GM23338 (cell line): ENCODE results near the gene YBEY. TPM values are rescaled to one million over a fixed set of nuclear protein-coding genes. Genes with fewer than 3 reads are reported as not detected.

Experiments used
- ATAC-seq: fragments of 200-7000 bp; cut with Tn5 transposase; 3 replicates; pipeline ENCODE4 v1.9.1; 2020
- DNase-seq: peaks from one replicate; pipeline ENCODE4 v3.0.0-alpha.2; 2015; ENCODE audit warnings: low spot score
- H2AFZ ChIP-seq: fragments of 200-600 bp; sonication (generic); 2 replicates; pipeline ENCODE4 v1.8.0; 2016; ENCODE audit warnings: antibody characterized with exemption, mild to moderate bottlenecking, moderate library complexity
- H3F3A ChIP-seq: fragments of 200-600 bp; sonication (generic); replicated peaks from 2 replicates; pipeline ENCODE4 v1.8.0; 2017; ENCODE audit warnings: antibody characterized with exemption, mixed run types, low read depth
- H3K27ac ChIP-seq: fragments of 200-600 bp; sonication (generic); 2 replicates; pipeline ENCODE4 v1.6.1; 2016; ENCODE audit warnings: low read depth
- H3K27me3 ChIP-seq: fragments of 200-600 bp; sonication (generic); 2 replicates; pipeline ENCODE4 v1.8.0; 2016; ENCODE audit warnings: mild to moderate bottlenecking, mixed run types, moderate library complexity; ENCODE audit not compliant: insufficient read depth
- H3K36me3 ChIP-seq: fragments of 200-600 bp; sonication (generic); 2 replicates; pipeline ENCODE4 v1.8.0; 2016; ENCODE audit warnings: mild to moderate bottlenecking; ENCODE audit not compliant: insufficient read depth
- H3K4me1 ChIP-seq: fragments of 200-600 bp; sonication (generic); 2 replicates; pipeline ENCODE4 v1.8.0; 2016; ENCODE audit warnings: mild to moderate bottlenecking, moderate library complexity; ENCODE audit not compliant: insufficient read depth
- H3K4me2 ChIP-seq: fragments of 200-600 bp; sonication (generic); 2 replicates; pipeline ENCODE4 v1.7.1; 2017; ENCODE audit warnings: mixed run types
- H3K4me3 ChIP-seq: fragments of 200-600 bp; sonication (generic); 2 replicates; pipeline ENCODE4 v1.6.1; 2016; ENCODE audit warnings: mixed run types
- H3K79me2 ChIP-seq: fragments of 200-600 bp; sonication (generic); replicated peaks from 2 replicates; pipeline ENCODE4 v1.8.0; 2017; ENCODE audit warnings: mild to moderate bottlenecking; ENCODE audit not compliant: insufficient read depth
- H3K9me2 ChIP-seq: fragments of 200-600 bp; sonication (generic); 2 replicates; pipeline ENCODE4 v1.8.0; 2017; ENCODE audit not compliant: insufficient read depth
- H4K20me1 ChIP-seq: fragments of 200-600 bp; sonication (generic); replicated peaks from 2 replicates; pipeline ENCODE4 v1.8.0; 2017; ENCODE audit warnings: mild to moderate bottlenecking; ENCODE audit not compliant: insufficient read depth
- H3K27ac Mint-ChIP-seq: 2 replicates; pipeline ENCODE4 v1.8.0; 2020; ENCODE audit warnings: inconsistent platforms, mild to moderate bottlenecking, moderate library complexity, mixed read lengths
- H3K27me3 Mint-ChIP-seq: 3 replicates; pipeline ENCODE4 v1.8.0; 2022; ENCODE audit warnings: low read depth, mild to moderate bottlenecking, moderate library complexity, mixed read lengths, inconsistent platforms; ENCODE audit not compliant: insufficient read depth, poor library complexity
- H3K36me3 Mint-ChIP-seq: 3 replicates; pipeline ENCODE4 v1.8.0; 2021; ENCODE audit warnings: low read depth, mild to moderate bottlenecking, inconsistent platforms, moderate library complexity, mixed read lengths
- H3K4me1 Mint-ChIP-seq: 3 replicates; pipeline ENCODE4 v1.8.0; 2020; ENCODE audit warnings: mild to moderate bottlenecking, inconsistent platforms, mixed read lengths
- H3K4me3 Mint-ChIP-seq: 3 replicates; pipeline ENCODE4 v1.8.0; 2021; ENCODE audit warnings: moderate library complexity, mild to moderate bottlenecking, inconsistent platforms, mixed read lengths
- H3K9me3 Mint-ChIP-seq: 3 replicates; pipeline ENCODE4 v1.8.0; 2020; ENCODE audit warnings: moderate library complexity, mild to moderate bottlenecking, inconsistent platforms, mixed read lengths
- CTCF ChIP-seq, 2 experiments: fragments of 200-600 bp in 1 of 2; sonication (generic) in 1 of 2; conservative IDR thresholded peaks; 2 replicates each; pipeline versions ENCODE4 v1.5.1 to v1.6.1; 2016 to 2017; ENCODE audit warnings: antibody characterized with exemption in 2 of 2, low read depth in 2 of 2, mild to moderate bottlenecking in 2 of 2, moderate library complexity in 1 of 2
- EZH2 ChIP-seq: fragments of 200-600 bp; sonication (generic); IDR thresholded peaks from one replicate; pipeline ENCODE4 v1.8.0; 2017; ENCODE audit warnings: antibody characterized with exemption, mild to moderate bottlenecking, low read depth; ENCODE audit not compliant: unreplicated experiment
- JUNB ChIP-seq: IDR thresholded peaks from one replicate; pipeline ENCODE4 v1.6.1; 2016; ENCODE audit warnings: antibody characterized with exemption; ENCODE audit not compliant: unreplicated experiment
- NANOG ChIP-seq: IDR thresholded peaks from 2 replicates; pipeline ENCODE4 v1.6.1; 2016; ENCODE audit warnings: antibody characterized with exemption, borderline replicate concordance
- POLR2AphosphoS5 ChIP-seq: IDR thresholded peaks from 2 replicates; pipeline ENCODE4 v1.6.1; 2016; ENCODE audit warnings: antibody characterized with exemption, low read depth
- STAT1 ChIP-seq: IDR thresholded peaks from one replicate; pipeline ENCODE4 v1.6.1; 2016; ENCODE audit warnings: antibody characterized with exemption; ENCODE audit not compliant: unreplicated experiment
- ZNF331 ChIP-seq: fragments of 250-450 bp; sonication (Bioruptor Pico); IDR thresholded peaks from 2 replicates; pipeline ENCODE4 v1.5.0; 2020; ENCODE audit warnings: low read depth, mild to moderate bottlenecking, moderate library complexity
- ZNF462 ChIP-seq: fragments of 250-450 bp; sonication (Bioruptor Pico); IDR thresholded peaks from 2 replicates; pipeline ENCODE4 v1.5.0; 2020; ENCODE audit warnings: mild to moderate bottlenecking, moderate library complexity
- polyA plus RNA-seq: library from polyadenylated mRNA; unstranded; fragments of >200 nt; fragmentation: Nextera tagmentation; extraction: Ambion mirVana; gene quantifications from 2 replicates; pipeline ENCODE4 v1.2.1, GENCODE V29; 2016
- total RNA-seq: library from RNA; depleted of rRNA; stranded (reverse); fragments of >200 nt; shearing (Covaris generic); gene quantifications from 2 replicates; pipeline ENCODE4 v1.2.3, GENCODE V29; 2014
- TF ChIP-seq, protein P1 (sequence below): IDR thresholded peaks from one replicate; pipeline ENCODE4 v1.6.1; 2018; ENCODE audit warnings: antibody characterized with exemption; ENCODE audit not compliant: unreplicated experiment

Gene YBEY
- total and polyA plus RNA-seq, 2 experiments from 2014 or later = 28.1 to 31.8 TPM

- no peak for TF ChIP-seq ZNF462 (CRISPR knock-in tag)
- TF ChIP-seq, protein P1, sequence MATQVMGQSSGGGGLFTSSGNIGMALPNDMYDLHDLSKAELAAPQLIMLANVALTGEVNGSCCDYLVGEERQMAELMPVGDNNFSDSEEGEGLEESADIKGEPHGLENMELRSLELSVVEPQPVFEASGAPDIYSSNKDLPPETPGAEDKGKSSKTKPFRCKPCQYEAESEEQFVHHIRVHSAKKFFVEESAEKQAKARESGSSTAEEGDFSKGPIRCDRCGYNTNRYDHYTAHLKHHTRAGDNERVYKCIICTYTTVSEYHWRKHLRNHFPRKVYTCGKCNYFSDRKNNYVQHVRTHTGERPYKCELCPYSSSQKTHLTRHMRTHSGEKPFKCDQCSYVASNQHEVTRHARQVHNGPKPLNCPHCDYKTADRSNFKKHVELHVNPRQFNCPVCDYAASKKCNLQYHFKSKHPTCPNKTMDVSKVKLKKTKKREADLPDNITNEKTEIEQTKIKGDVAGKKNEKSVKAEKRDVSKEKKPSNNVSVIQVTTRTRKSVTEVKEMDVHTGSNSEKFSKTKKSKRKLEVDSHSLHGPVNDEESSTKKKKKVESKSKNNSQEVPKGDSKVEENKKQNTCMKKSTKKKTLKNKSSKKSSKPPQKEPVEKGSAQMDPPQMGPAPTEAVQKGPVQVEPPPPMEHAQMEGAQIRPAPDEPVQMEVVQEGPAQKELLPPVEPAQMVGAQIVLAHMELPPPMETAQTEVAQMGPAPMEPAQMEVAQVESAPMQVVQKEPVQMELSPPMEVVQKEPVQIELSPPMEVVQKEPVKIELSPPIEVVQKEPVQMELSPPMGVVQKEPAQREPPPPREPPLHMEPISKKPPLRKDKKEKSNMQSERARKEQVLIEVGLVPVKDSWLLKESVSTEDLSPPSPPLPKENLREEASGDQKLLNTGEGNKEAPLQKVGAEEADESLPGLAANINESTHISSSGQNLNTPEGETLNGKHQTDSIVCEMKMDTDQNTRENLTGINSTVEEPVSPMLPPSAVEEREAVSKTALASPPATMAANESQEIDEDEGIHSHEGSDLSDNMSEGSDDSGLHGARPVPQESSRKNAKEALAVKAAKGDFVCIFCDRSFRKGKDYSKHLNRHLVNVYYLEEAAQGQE = no peak
Measured at GRCh38 chr21:46340998-46341397, 54.9 kb downstream of the YBEY start (continued).

DNA sequence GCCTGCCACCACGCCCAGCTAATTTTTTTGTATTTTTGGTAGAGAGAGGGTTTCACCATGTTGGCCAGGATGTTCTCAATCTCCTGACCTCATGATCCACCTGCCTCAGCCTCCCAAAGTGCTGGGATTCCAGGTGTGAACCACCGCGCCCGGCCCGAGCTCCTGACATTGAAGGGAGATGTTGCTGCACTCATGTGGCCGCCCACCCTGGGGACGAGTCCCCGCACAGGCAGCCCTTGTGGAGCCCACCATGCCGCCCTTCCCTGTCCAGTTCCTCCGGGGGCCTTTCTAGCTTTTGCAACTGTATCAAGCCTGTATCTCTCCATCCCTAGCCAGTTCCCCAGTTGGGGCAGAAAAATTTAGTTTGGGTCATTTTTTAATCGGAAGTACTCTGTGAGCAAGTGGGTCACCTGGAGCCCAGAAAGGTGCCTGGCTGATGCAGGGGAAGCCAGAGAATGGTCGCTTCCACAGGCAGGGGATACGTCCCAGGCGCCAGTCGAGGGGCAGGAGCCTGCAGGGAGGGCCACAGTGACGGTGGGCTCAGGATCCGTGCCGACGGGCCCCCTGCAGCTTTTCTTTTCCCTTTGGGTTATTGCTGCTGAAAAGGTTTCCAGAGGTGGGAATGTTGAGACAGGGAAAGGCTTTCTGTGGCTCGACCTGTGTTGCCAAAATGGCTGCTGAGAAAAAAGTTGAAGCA, 58.2 kb downstream of the YBEY start:
- Histone ChIP-seq H3K27me3 (no peaks in the 10 kb centered on the region), H3K4me3 (no peak overlapping the region), H3K27ac (no peak overlapping the region), H3K9me2 (no peaks in the 10 kb centered on the region), H2AFZ (no peak overlapping the region), H3K4me1 (no peaks in the 10 kb centered on the region), H3K79me2 (peaks cover 46% of the 10 kb centered on the region), H3K4me2 (no peak overlapping the region), H3F3A (no peaks in the 10 kb centered on the region), H3K36me3 (peaks cover 8% of the 10 kb centered on the region; the same call in 1 of the 2 replicates), H4K20me1 (peaks cover 8% of the 10 kb centered on the region)
- Mint-ChIP-seq H3K27me3 (peaks cover 4% of the 10 kb centered on the region), H3K4me3 (no peak overlapping the region), H3K9me3 (no peaks in the 10 kb centered on the region), H3K36me3 (peaks cover 53% of the 10 kb centered on the region), H3K27ac (no peak overlapping the region), H3K4me1 (no peaks in the 10 kb centered on the region)
- DNase-seq (no peak), ATAC-seq (no peak)
- no peak for TF ChIP-seq STAT1
- no peak for TF ChIP-seq ZNF331 (CRISPR knock-in tag)
- TF ChIP-seq EZH2 = no peak
- TF ChIP-seq, protein P1 = no peak
- no peak for TF ChIP-seq NANOG
- no peak for TF ChIP-seq JUNB
- no peak for TF ChIP-seq CTCF (conservative IDR thresholded peaks at IDR 0.05; ENCODE audit: low read depth in 2 of 2)
- no peak for TF ChIP-seq POLR2AphosphoS5
